ENCODE data around the gene AGAP4. TPM values are rescaled to one million over a fixed set of nuclear protein-coding genes. Genes with fewer than 3 reads are reported as not detected.
"Not testable (repeated sequence)": the region's sequence is repeated elsewhere in the genome, so short reads cannot be mapped to it uniquely, and the experiment has no call there.

The AGAP4 gene
- total RNA-seq (2021): 15.9 and 20.4 TPM in 2 replicates
- long read RNA-seq: 0 reads

DNA sequence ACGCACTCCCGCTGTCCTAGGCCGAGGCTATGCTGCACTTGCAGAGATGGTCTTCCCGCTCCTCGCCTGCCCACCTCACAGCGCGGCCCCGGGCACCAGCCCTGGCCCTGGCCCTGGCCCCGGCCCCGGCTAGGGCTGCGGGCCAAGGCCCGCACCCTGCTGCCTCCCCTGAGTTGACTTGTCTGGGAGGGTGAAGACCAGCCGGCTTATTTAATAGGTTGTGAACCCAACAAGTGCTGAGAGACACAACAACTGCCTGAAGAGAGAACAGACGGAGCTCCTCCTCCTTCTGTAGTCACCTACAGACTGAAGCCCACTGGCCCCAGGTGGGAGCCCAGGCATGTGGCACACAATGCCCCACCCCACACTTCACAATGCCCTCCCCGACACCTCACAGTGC lies at the start of gene AGAP4:
Gene AGAP4 (minus strand): TSS at position 101 of the 400 bp plus-strand sequence. CDS start 153 bp downstream, outside the sequence.
- H3K9ac ChIP-seq (ENCODE audit: extremely low read depth, insufficient read length, low read length); H3K4me3 Mint-ChIP-seq; H3K27me3 Mint-ChIP-seq (ENCODE audit: low read depth); DNase-seq; H3K27me3 ChIP-seq (ENCODE audit: insufficient read depth, low read length); H4K91ac ChIP-seq (ENCODE audit: insufficient read length, low read depth, low read length); H2BK15ac ChIP-seq (ENCODE audit: low read depth, low read length); H3K56ac ChIP-seq (ENCODE audit: insufficient read length, low read depth, low read length); H3K9me3 ChIP-seq (ENCODE audit: control insufficient read depth, low read depth, low read length); H2BK20ac ChIP-seq (ENCODE audit: low read depth, low read length, poor library complexity, severe bottlenecking); H3K14ac ChIP-seq (ENCODE audit: insufficient read depth, low read length); H3K9me3 Mint-ChIP-seq; H2AK5ac ChIP-seq (ENCODE audit: insufficient read length, low read length); H3K4me1 ChIP-seq (ENCODE audit: insufficient read depth, low read length); H4K5ac ChIP-seq (ENCODE audit: insufficient read length, low read depth, low read length); H2AFZ ChIP-seq (ENCODE audit: low read length); H2BK120ac ChIP-seq (ENCODE audit: low read depth, low read length, poor library complexity, severe bottlenecking); H3K18ac ChIP-seq (ENCODE audit: insufficient read length, low read depth, low read length); H2BK12ac ChIP-seq (ENCODE audit: insufficient read length, low read depth, low read length); H3K4ac ChIP-seq (ENCODE audit: low read depth, low read length); H3K4me2 ChIP-seq (ENCODE audit: insufficient read depth, insufficient read length, low read length); H3K27ac ChIP-seq (ENCODE audit: insufficient read length, low read depth, low read length); H3K79me2 ChIP-seq (ENCODE audit: insufficient read depth, low read length); H4K20me1 ChIP-seq (ENCODE audit: control insufficient read depth, insufficient read depth, insufficient read length); H3K27ac Mint-ChIP-seq; H3K36me3 Mint-ChIP-seq (ENCODE audit: insufficient read depth in 1 of 3, low read depth in 3 of 3); H3T11ph ChIP-seq (ENCODE audit: low read length); H4K8ac ChIP-seq (replicated peaks; ENCODE audit: insufficient read length, low read depth, low read length); H3K23ac ChIP-seq (ENCODE audit: insufficient read length, low read depth, low read length); H2BK5ac ChIP-seq (ENCODE audit: insufficient read length, low read length); H3K4me1 Mint-ChIP-seq; H3K79me1 ChIP-seq (ENCODE audit: insufficient read depth, low read depth, low read length, poor library complexity, severe bottlenecking); H3K23me2 ChIP-seq (ENCODE audit: insufficient read length, low read depth, low read length, poor library complexity, severe bottlenecking): not testable (repeated sequence)
- WGBS (ENCODE audit: extremely low coverage, insufficient read length, low lambda C conversion rate): no CpG with 5 or more reads among the region's 15 CpGs

DNA sequence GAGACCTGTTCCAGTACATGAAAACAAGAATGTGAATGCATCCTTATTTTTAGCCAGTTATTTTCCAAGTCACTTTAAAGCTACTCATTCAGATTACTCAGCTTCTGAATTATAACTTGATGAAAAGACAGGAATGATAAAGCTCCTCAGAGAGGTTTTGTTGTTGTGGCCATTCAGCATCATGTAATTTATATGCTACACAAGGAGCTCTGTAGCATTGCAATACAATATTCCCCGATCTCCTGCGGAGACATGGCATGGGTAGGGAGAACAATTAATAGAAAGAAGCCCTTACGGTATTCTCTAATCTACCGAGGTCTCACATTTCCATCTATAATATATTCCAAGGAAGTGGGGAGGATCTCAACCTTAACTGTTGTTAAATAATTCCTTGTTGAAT lies 43.4 kb upstream of the AGAP4 start:
- H3K4me2 ChIP-seq (ENCODE audit: insufficient read depth, insufficient read length, low read length); H4K91ac ChIP-seq (ENCODE audit: insufficient read length, low read depth, low read length); H3K4me1 ChIP-seq (ENCODE audit: insufficient read depth, low read length); H3K56ac ChIP-seq (ENCODE audit: insufficient read length, low read depth, low read length); H3T11ph ChIP-seq (ENCODE audit: low read length); H4K20me1 ChIP-seq (ENCODE audit: control insufficient read depth, insufficient read depth, insufficient read length); H2BK5ac ChIP-seq (ENCODE audit: insufficient read length, low read length); H3K9ac ChIP-seq (ENCODE audit: extremely low read depth, insufficient read length, low read length); H4K8ac ChIP-seq (replicated peaks; ENCODE audit: insufficient read length, low read depth, low read length); H3K23ac ChIP-seq (ENCODE audit: insufficient read length, low read depth, low read length); H3K4me3 Mint-ChIP-seq; H2BK15ac ChIP-seq (ENCODE audit: low read depth, low read length); H3K4me1 Mint-ChIP-seq; DNase-seq; H3K79me2 ChIP-seq (ENCODE audit: insufficient read depth, low read length); H2BK120ac ChIP-seq (ENCODE audit: low read depth, low read length, poor library complexity, severe bottlenecking); H3K14ac ChIP-seq (ENCODE audit: insufficient read depth, low read length); H3K27me3 Mint-ChIP-seq (ENCODE audit: low read depth); H3K27ac ChIP-seq (ENCODE audit: insufficient read length, low read depth, low read length); H3K27me3 ChIP-seq (ENCODE audit: insufficient read depth, low read length); H2BK20ac ChIP-seq (ENCODE audit: low read depth, low read length, poor library complexity, severe bottlenecking); H3K36me3 Mint-ChIP-seq (ENCODE audit: insufficient read depth in 1 of 3, low read depth in 3 of 3); H3K18ac ChIP-seq (ENCODE audit: insufficient read length, low read depth, low read length); H2AFZ ChIP-seq (ENCODE audit: low read length); H2AK5ac ChIP-seq (ENCODE audit: insufficient read length, low read length); H2BK12ac ChIP-seq (ENCODE audit: insufficient read length, low read depth, low read length); H3K4ac ChIP-seq (ENCODE audit: low read depth, low read length); H3K9me3 Mint-ChIP-seq; H4K5ac ChIP-seq (ENCODE audit: insufficient read length, low read depth, low read length); H3K9me3 ChIP-seq (ENCODE audit: control insufficient read depth, low read depth, low read length); H3K23me2 ChIP-seq (ENCODE audit: insufficient read length, low read depth, low read length, poor library complexity, severe bottlenecking); H3K27ac Mint-ChIP-seq; H3K79me1 ChIP-seq (ENCODE audit: insufficient read depth, low read depth, low read length, poor library complexity, severe bottlenecking): not testable (repeated sequence)
- WGBS (ENCODE audit: extremely low coverage, insufficient read length, low lambda C conversion rate): no CpG with 5 or more reads among the region's 4 CpGs

Measured in H9 (cell line).